ENCODE measurements around the gene PDXK.

GRCh38 chr21:43761886-43762285 lies 43.0 kb downstream of the PDXK start:
- TF ChIP-seq POLR2A (IDR thresholded peaks at IDR 0.05; ENCODE audit: low read length) (no peak), GATA1 (IDR thresholded peaks at IDR 0.05; ENCODE audit: low read depth, low read length) (no peak)

All from erythroblast (primary cell).